PFSK-1 (cell line): ENCODE results near the gene ZNF468. TPM values are rescaled to one million over a fixed set of nuclear protein-coding genes. Genes with fewer than 3 reads are reported as not detected.
"Not testable (repeated sequence)": the region's sequence is repeated elsewhere in the genome, so short reads cannot be mapped to it uniquely, and the experiment has no call there.

ENCODE experiments used
- FOXP2 ChIP-seq: optimal IDR thresholded peaks from 2 replicates; pipeline ENCODE3; 2011; ENCODE audit warnings: borderline replicate concordance, control low read depth, inconsistent platforms; ENCODE audit not compliant: insufficient read depth; ENCODE audit errors: extremely low read length, extremely low read depth
- POLR2AphosphoS5 ChIP-seq: IDR thresholded peaks from 2 replicates; pipeline ENCODE4 v1.6.1; 2012; ENCODE audit warnings: low read depth, mild to moderate bottlenecking, control low read depth, low read length, moderate library complexity
- REST ChIP-seq, 2 experiments: IDR thresholded peaks; 2 replicates each; pipeline versions ENCODE4 v1.6.1 to v1.8.0; 2011 to 2012; ENCODE audit warnings: low read depth in 2 of 2, low read length in 2 of 2, control low read depth in 1 of 2, inconsistent platforms in 1 of 2, mild to moderate bottlenecking in 1 of 2, moderate library complexity in 1 of 2; ENCODE audit not compliant: insufficient read depth in 1 of 2
- SIN3A ChIP-seq: IDR thresholded peaks from 2 replicates; pipeline ENCODE4 v1.6.1; 2012; ENCODE audit warnings: mild to moderate bottlenecking, low read length, moderate library complexity, borderline replicate concordance; ENCODE audit not compliant: insufficient read depth
- TAF1 ChIP-seq: IDR thresholded peaks from 2 replicates; pipeline ENCODE4 v1.6.1; 2012; ENCODE audit warnings: low read length, control low read depth, borderline replicate concordance; ENCODE audit not compliant: insufficient read depth
- polyA plus RNA-seq: library from polyadenylated mRNA; unstranded; fragments of >200 nt; gene quantifications from one replicate; pipeline ENCODE4 v1.2.1, GENCODE V29; 2012; ENCODE audit warnings: low read depth, missing spikeins; ENCODE audit not compliant: insufficient read length

ZNF468 gene
- polyA plus RNA-seq: 0.23 TPM

DNA sequence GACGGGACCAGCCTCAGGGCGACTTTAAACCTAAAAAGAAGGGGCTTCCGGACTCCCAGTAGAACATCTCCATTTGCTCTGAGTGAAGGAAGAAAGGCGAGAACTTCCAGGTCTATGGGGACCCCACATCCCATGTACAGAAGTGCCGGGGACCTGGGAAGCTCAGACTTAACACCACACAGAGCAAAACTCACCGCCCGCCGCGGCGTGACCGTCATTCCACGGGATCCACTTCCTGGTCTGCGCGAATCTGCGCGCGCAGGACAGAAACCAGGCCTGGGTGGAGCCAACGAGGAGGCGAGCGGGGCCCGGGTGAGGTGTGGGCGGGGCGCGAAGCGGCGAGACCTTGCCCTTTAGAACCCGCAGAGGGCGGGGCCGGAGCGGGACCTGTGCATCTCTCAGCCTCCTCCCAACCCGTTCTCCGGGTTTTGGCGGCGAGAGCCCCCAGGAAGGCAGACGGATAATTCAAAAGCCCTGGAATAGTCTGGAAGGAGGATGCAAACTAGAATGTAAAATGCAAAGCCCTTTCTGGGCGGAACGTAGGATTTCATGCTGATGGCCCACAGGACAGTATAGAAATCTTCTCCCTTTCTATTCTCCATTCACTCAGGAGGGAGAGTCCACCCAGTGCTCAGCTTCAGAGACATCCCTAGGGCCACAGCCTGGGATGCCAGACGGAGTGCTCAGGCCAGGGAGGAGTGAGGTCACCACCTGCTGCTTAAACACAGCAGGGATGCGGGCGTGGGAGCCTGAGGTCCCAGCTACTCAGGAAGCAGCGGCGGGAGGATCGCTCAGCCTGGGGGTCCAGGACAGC, at the start of gene ZNF468:
Gene ZNF468, minus strand, starts transcription at position 242 of the 814 bp plus-strand sequence. CDS start 3,347 bp downstream, outside the sequence.
- not testable (repeated sequence) for TF ChIP-seq SIN3A, POLR2AphosphoS5, FOXP2

GRCh38 chr19:52901842-52902241, 44.4 kb upstream of the ZNF468 start:
- no peak for TF ChIP-seq SIN3A

- TF ChIP-seq TAF1: no peak
- no peak for TF ChIP-seq REST (IDR thresholded peaks at IDR 0.05; ENCODE audit: insufficient read depth in 1 of 2, low read depth in 2 of 2, low read length in 2 of 2)
- TF ChIP-seq POLR2AphosphoS5: no peak
- TF ChIP-seq SIN3A: no peak
- no peak for TF ChIP-seq FOXP2
Observed at GRCh38 chr19:52898101-52898500, 40.7 kb upstream of the ZNF468 start.

GRCh38 chr19:52897138-52897935, 39.9 kb upstream of the ZNF468 start, which contains the start of gene ZNF320:
Gene ZNF320, minus strand, starts transcription at chr19:52897635. Its CDS starts 7,380 bp downstream, at chr19:52890255.
- no peak for TF ChIP-seq TAF1
- no peak for TF ChIP-seq SIN3A
- peak; percentile 17; the same call in 1 of the 2 replicates for TF ChIP-seq POLR2AphosphoS5
- TF ChIP-seq REST (IDR thresholded peaks at IDR 0.05; ENCODE audit: insufficient read depth in 1 of 2, low read depth in 2 of 2, low read length in 2 of 2): no peak

GRCh38 chr19:52896431-52897137, 39.2 kb upstream of the ZNF468 start:
- TF ChIP-seq REST (IDR thresholded peaks at IDR 0.05; ENCODE audit: insufficient read depth in 1 of 2, low read depth in 2 of 2, low read length in 2 of 2): no peak
- no peak for TF ChIP-seq FOXP2
- no peak for TF ChIP-seq SIN3A
- no peak for TF ChIP-seq TAF1
- no peak for TF ChIP-seq POLR2AphosphoS5

DNA sequence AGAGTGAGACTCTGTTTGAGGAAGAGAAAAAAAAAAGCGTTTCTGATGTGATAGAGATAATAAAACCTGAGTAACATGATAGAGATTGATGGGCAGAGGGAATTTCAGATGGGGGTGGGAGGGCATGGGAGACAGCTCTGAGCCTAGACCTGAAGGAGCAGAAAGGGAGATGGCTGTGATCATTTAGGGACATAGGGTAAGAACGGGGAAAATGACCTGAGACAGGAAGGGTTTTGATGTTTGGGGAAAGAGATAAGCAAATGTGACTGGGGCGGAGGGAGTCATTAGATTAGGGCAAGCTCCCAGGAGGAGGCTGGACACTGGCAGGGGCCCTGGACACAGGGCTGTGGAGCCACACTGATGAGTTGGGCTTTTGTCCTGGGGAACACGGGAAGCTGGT, 33.9 kb upstream of the ZNF468 start:
- TF ChIP-seq TAF1: no peak
- TF ChIP-seq SIN3A: no peak
- TF ChIP-seq REST (IDR thresholded peaks at IDR 0.05; ENCODE audit: insufficient read depth in 1 of 2, low read depth in 2 of 2, low read length in 2 of 2): no peak
- no peak for TF ChIP-seq POLR2AphosphoS5
- no peak for TF ChIP-seq FOXP2
